ENCODE results near the gene INPP4A.

Gene INPP4A

GRCh38 chr2:98509542-98510321, 65.1 kb downstream of the INPP4A start:
- no peak for DNase-seq (ENCODE audit: low read depth in 4 of 4, low spot score in 1 of 4)

GRCh38 chr2:98510322-98510662, 65.6 kb downstream of the INPP4A start:
- DNase-seq (ENCODE audit: low read depth in 4 of 4, low spot score in 1 of 4) = no peak

- no peak for DNase-seq (ENCODE audit: low read depth in 4 of 4, low spot score in 1 of 4)
These were observed 67.3 kb downstream of the INPP4A start for GRCh38 chr2:98511981-98512380.

- no peak for DNase-seq (ENCODE audit: low read depth in 4 of 4, low spot score in 1 of 4)
These were observed 68.0 kb downstream of the INPP4A start for GRCh38 chr2:98512699-98513098.

- DNase-seq (ENCODE audit: low read depth in 4 of 4, low spot score in 1 of 4) = no peak
These were observed 69.5 kb downstream of the INPP4A start for GRCh38 chr2:98514096-98514639.

- DNase-seq (ENCODE audit: low read depth in 4 of 4, low spot score in 1 of 4) = no peak
These were observed 70.2 kb downstream of the INPP4A start for GRCh38 chr2:98514879-98515249.

GRCh38 chr2:98515250-98515991, 70.8 kb downstream of the INPP4A start:
- DNase-seq (ENCODE audit: low read depth in 4 of 4, low spot score in 1 of 4) = no peak

GRCh38 chr2:98516571-98516970, 71.9 kb downstream of the INPP4A start:
- DNase-seq (ENCODE audit: low read depth in 4 of 4, low spot score in 1 of 4) = no peak

GRCh38 chr2:98517636-98518035, 73.0 kb downstream of the INPP4A start:
- DNase-seq (ENCODE audit: low read depth in 4 of 4, low spot score in 1 of 4) = no peak

- DNase-seq (ENCODE audit: low read depth in 4 of 4, low spot score in 1 of 4) = peak; percentile 7 to 35 (median 12)
These were observed 73.4 kb downstream of the INPP4A start for GRCh38 chr2:98518101-98518500.

- DNase-seq (ENCODE audit: low read depth in 4 of 4, low spot score in 1 of 4) = no peak
These were observed 74.5 kb downstream of the INPP4A start for GRCh38 chr2:98519156-98519555.

GRCh38 chr2:98519851-98520250, 75.2 kb downstream of the INPP4A start:
- DNase-seq (ENCODE audit: low read depth in 4 of 4, low spot score in 1 of 4) = no peak

GRCh38 chr2:98520806-98521205, 76.1 kb downstream of the INPP4A start:
- DNase-seq (ENCODE audit: low read depth in 4 of 4, low spot score in 1 of 4) = no peak

- no peak for DNase-seq (ENCODE audit: low read depth in 4 of 4, low spot score in 1 of 4)
These were observed 76.6 kb downstream of the INPP4A start for GRCh38 chr2:98521266-98521665.

GRCh38 chr2:98522854-98523253, 78.2 kb downstream of the INPP4A start:
- DNase-seq (ENCODE audit: low read depth in 4 of 4, low spot score in 1 of 4) = no peak

GRCh38 chr2:98524168-98524567, 79.5 kb downstream of the INPP4A start:
- DNase-seq (ENCODE audit: low read depth in 4 of 4, low spot score in 1 of 4) = no peak

GRCh38 chr2:98528349-98528748, 83.7 kb downstream of the INPP4A start:
- no peak for DNase-seq (ENCODE audit: low read depth in 4 of 4, low spot score in 1 of 4)

- no peak for DNase-seq (ENCODE audit: low read depth in 4 of 4, low spot score in 1 of 4)
These were observed 85.5 kb downstream of the INPP4A start for GRCh38 chr2:98530114-98530513.

- no peak for DNase-seq (ENCODE audit: low read depth in 4 of 4, low spot score in 1 of 4)
These were observed 88.1 kb downstream of the INPP4A start for GRCh38 chr2:98532756-98533155.

- no peak for DNase-seq (ENCODE audit: low read depth in 4 of 4, low spot score in 1 of 4)
These were observed 88.9 kb downstream of the INPP4A start for GRCh38 chr2:98533547-98533946.

- no peak for DNase-seq (ENCODE audit: low read depth in 4 of 4, low spot score in 1 of 4)
These were observed 90.1 kb downstream of the INPP4A start for GRCh38 chr2:98534761-98535160.

GRCh38 chr2:98535971-98536677, 91.5 kb downstream of the INPP4A start:
- DNase-seq (ENCODE audit: low read depth in 4 of 4, low spot score in 1 of 4) = no peak
